Gastroesophageal sphincter (tissue), 3 donors: ENCODE data around the gene BICRAL.
"Not testable (repeated sequence)": the region's sequence is repeated elsewhere in the genome, so short reads cannot be mapped to it uniquely, and the experiment has no call there.

Experiments
- CTCF ChIP-seq, 4 experiments: fragments of 200-600 bp in 2 of 4; fragments of 450-650 bp in 2 of 4; sonication (generic) in 1 of 4; IDR thresholded peaks; one replicate each; pipeline ENCODE4 v1.5.1; 2017 to 2019; ENCODE audit warnings: antibody characterized with exemption in 4 of 4, mild to moderate bottlenecking in 2 of 4, moderate library complexity in 2 of 4
- POLR2AphosphoS5 ChIP-seq: sonication (generic); formaldehyde crosslinking; IDR thresholded peaks from one replicate; pipeline ENCODE4 v1.6.1; 2017; ENCODE audit warnings: antibody characterized with exemption

- not testable (repeated sequence) for TF ChIP-seq POLR2AphosphoS5; CTCF (IDR thresholded peaks at IDR 0.05)
These were observed 120.8 kb downstream of the BICRAL start for GRCh38 chr6:42902429-42903263.
